Body of pancreas (tissue), 4 donors: ENCODE data around the gene UMAD1.

Source experiments
- CTCF ChIP-seq, 7 experiments: fragments of 450-650 bp in 4 of 7; fragments of 200-600 bp in 3 of 7; sonication (generic) in 3 of 7; IDR thresholded peaks; one replicate each; pipeline ENCODE4 v1.5.1; 2016 to 2019; ENCODE audit warnings: antibody characterized with exemption in 7 of 7
- POLR2A ChIP-seq, 3 donors: fragments of 450-650 bp; IDR thresholded peaks; one replicate each; pipeline ENCODE4 v1.6.1; 2016; ENCODE audit warnings: antibody characterized with exemption in 3 of 3, mild to moderate bottlenecking in 2 of 3

- no peak for TF ChIP-seq POLR2A (IDR thresholded peaks at IDR 0.05)
- no peak for TF ChIP-seq CTCF (IDR thresholded peaks at IDR 0.05)
Measured at GRCh38 chr7:7630626-7631329, 9.8 kb upstream of the UMAD1 start.
